ENCODE measurements around the gene TRAPPC2L.

DNA sequence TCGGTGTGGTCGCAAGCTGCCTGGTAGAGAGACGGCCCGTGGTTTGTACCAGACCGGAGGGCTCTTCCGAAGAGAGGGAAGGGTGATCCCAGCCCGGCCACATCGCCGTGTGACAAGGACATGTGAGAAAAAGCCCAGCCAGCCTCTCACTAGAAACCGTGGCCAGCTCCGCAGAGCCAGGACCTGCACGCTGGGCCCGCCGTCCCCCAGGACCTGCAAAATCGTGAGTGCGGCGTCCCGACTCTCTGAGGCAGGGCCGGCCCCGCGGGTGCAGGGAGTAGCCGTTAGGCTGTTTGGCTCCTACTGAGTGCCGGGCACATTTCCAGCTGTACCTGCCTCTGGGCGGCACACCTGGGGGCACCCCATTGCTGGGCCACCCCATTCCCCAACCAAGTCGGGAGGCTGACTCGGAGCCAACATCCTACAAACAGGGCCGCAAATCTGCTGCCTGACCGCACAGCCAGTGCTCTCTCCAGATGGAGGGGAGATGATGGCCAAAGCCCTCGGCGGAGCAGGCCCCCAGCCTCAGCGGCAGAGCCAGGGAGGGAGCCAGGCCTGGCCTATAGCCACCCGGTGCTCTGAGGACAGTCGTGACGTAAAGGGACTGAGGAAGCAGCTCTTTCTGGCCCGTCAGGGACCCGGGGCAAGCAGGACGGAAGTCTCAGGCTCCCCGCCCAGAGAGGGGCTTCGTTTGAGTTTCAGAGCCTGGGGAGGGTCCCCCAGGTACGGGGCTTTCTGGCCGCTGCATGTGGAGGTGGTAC lies 43.2 kb downstream of the TRAPPC2L start:
- TF ChIP-seq SMARCC2 (IDR thresholded peaks at IDR 0.05) (no peak), ARNT2 (CRISPR knock-in tag; IDR thresholded peaks at IDR 0.05; ENCODE audit: low read depth) (no peak), NCOR1 (IDR thresholded peaks at IDR 0.05; ENCODE audit: borderline replicate concordance, low read length) (no peak), ZMYM4 (CRISPR knock-in tag; IDR thresholded peaks at IDR 0.05) (no peak)
- TF ChIP-seq, protein P1, sequence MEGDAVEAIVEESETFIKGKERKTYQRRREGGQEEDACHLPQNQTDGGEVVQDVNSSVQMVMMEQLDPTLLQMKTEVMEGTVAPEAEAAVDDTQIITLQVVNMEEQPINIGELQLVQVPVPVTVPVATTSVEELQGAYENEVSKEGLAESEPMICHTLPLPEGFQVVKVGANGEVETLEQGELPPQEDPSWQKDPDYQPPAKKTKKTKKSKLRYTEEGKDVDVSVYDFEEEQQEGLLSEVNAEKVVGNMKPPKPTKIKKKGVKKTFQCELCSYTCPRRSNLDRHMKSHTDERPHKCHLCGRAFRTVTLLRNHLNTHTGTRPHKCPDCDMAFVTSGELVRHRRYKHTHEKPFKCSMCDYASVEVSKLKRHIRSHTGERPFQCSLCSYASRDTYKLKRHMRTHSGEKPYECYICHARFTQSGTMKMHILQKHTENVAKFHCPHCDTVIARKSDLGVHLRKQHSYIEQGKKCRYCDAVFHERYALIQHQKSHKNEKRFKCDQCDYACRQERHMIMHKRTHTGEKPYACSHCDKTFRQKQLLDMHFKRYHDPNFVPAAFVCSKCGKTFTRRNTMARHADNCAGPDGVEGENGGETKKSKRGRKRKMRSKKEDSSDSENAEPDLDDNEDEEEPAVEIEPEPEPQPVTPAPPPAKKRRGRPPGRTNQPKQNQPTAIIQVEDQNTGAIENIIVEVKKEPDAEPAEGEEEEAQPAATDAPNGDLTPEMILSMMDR (CRISPR knock-in tag; IDR thresholded peaks at IDR 0.05), result no peak
- TF ChIP-seq, protein P2, sequence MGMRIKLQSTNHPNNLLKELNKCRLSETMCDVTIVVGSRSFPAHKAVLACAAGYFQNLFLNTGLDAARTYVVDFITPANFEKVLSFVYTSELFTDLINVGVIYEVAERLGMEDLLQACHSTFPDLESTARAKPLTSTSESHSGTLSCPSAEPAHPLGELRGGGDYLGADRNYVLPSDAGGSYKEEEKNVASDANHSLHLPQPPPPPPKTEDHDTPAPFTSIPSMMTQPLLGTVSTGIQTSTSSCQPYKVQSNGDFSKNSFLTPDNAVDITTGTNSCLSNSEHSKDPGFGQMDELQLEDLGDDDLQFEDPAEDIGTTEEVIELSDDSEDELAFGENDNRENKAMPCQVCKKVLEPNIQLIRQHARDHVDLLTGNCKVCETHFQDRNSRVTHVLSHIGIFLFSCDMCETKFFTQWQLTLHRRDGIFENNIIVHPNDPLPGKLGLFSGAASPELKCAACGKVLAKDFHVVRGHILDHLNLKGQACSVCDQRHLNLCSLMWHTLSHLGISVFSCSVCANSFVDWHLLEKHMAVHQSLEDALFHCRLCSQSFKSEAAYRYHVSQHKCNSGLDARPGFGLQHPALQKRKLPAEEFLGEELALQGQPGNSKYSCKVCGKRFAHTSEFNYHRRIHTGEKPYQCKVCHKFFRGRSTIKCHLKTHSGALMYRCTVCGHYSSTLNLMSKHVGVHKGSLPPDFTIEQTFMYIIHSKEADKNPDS (CRISPR knock-in tag; IDR thresholded peaks at IDR 0.05), result no peak

Data from HepG2 (cell line).